ENCODE measurements around the gene MARCHF2. TPM values are rescaled to one million over a fixed set of nuclear protein-coding genes. Genes with fewer than 3 reads are reported as not detected.

MARCHF2 gene
- total RNA-seq, 1 donor from 2014 or later = 21.3 TPM

- H3K27me3 Mint-ChIP-seq = no peaks in the 10 kb centered on the region
Measured at GRCh38 chr19:8485561-8486371, 72.7 kb downstream of the MARCHF2 start.

GRCh38 chr19:8486661-8487136 is 73.6 kb downstream of the MARCHF2 start:
- Mint-ChIP-seq H3K27me3 (no peaks in the 10 kb centered on the region), H3K36me3 (ENCODE audit: insufficient read depth) (peaks cover 25% of the 10 kb centered on the region), H3K27ac (peak overlapping the region; percentile 11), H3K4me3 (ENCODE audit: low read depth) (no peak overlapping the region), H3K4me1 (ENCODE audit: low read depth) (no peaks in the 10 kb centered on the region), H3K9me3 (ENCODE audit: low read depth) (no peaks in the 10 kb centered on the region)
- DNase-seq (ENCODE audit: low spot score, unreplicated experiment) = no peak
- TF ChIP-seq, protein P1, sequence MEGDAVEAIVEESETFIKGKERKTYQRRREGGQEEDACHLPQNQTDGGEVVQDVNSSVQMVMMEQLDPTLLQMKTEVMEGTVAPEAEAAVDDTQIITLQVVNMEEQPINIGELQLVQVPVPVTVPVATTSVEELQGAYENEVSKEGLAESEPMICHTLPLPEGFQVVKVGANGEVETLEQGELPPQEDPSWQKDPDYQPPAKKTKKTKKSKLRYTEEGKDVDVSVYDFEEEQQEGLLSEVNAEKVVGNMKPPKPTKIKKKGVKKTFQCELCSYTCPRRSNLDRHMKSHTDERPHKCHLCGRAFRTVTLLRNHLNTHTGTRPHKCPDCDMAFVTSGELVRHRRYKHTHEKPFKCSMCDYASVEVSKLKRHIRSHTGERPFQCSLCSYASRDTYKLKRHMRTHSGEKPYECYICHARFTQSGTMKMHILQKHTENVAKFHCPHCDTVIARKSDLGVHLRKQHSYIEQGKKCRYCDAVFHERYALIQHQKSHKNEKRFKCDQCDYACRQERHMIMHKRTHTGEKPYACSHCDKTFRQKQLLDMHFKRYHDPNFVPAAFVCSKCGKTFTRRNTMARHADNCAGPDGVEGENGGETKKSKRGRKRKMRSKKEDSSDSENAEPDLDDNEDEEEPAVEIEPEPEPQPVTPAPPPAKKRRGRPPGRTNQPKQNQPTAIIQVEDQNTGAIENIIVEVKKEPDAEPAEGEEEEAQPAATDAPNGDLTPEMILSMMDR (IDR thresholded peaks at IDR 0.05; ENCODE audit: unreplicated experiment) = no peak

More at GRCh38 chr19:8485561-8486371, 72.7 kb downstream of the MARCHF2 start:
- Mint-ChIP-seq H3K36me3 (ENCODE audit: insufficient read depth) (peaks cover 25% of the 10 kb centered on the region), H3K4me1 (ENCODE audit: low read depth) (peaks cover 5% of the 10 kb centered on the region), H3K9me3 (ENCODE audit: low read depth) (no peaks in the 10 kb centered on the region), H3K4me3 (ENCODE audit: low read depth) (no peak overlapping the region), H3K27ac (no peak overlapping the region)
- TF ChIP-seq, protein P1 (IDR thresholded peaks at IDR 0.05; ENCODE audit: unreplicated experiment) = no peak
- no peak for DNase-seq (ENCODE audit: low spot score, unreplicated experiment)

GRCh38 chr19:8487137-8487851 is 74.2 kb downstream of the MARCHF2 start:
- no peaks in the 10 kb centered on the region for H3K9me3 Mint-ChIP-seq (ENCODE audit: low read depth)
- H3K4me1 Mint-ChIP-seq (ENCODE audit: low read depth) = no peaks in the 10 kb centered on the region
- no peaks in the 10 kb centered on the region for H3K27me3 Mint-ChIP-seq
- peak overlapping the region; percentile 87 for H3K27ac Mint-ChIP-seq
- no peak overlapping the region for H3K4me3 Mint-ChIP-seq (ENCODE audit: low read depth)
- no peak for DNase-seq (ENCODE audit: low spot score, unreplicated experiment)
- TF ChIP-seq, protein P1 (IDR thresholded peaks at IDR 0.05; ENCODE audit: unreplicated experiment) = no peak
- peaks cover 25% of the 10 kb centered on the region for H3K36me3 Mint-ChIP-seq (ENCODE audit: insufficient read depth)

- Mint-ChIP-seq H3K27ac (peak overlapping the region; percentile 87), H3K36me3 (ENCODE audit: insufficient read depth) (peaks cover 20% of the 10 kb centered on the region), H3K4me1 (ENCODE audit: low read depth) (no peaks in the 10 kb centered on the region), H3K27me3 (no peaks in the 10 kb centered on the region), H3K9me3 (ENCODE audit: low read depth) (no peaks in the 10 kb centered on the region), H3K4me3 (ENCODE audit: low read depth) (no peak overlapping the region)
- TF ChIP-seq, protein P1 (IDR thresholded peaks at IDR 0.05; ENCODE audit: unreplicated experiment) = no peak
- no peak for DNase-seq (ENCODE audit: low spot score, unreplicated experiment)
Measured at GRCh38 chr19:8488365-8488764, 75.3 kb downstream of the MARCHF2 start.

Small RNA genes lying within 50 kb of the gene (microRNA-seq; reads per million reads assigned to microRNA genes)
- 2.4 reads per million for gene MIR4999 (ENCODE audit: borderline number of aligned reads, unreplicated experiment)

Other genes with a start within 250 kb of the MARCHF2 start
- gene CERS4, start 203.9 kb upstream of the MARCHF2 start, total RNA-seq = 67.5 and 78.4 TPM in 2 replicates
- 59.7 and 63.1 TPM in 2 replicates for gene CD320, start 104.9 kb upstream of the MARCHF2 start, total RNA-seq
- gene NDUFA7, start 91.9 kb upstream of the MARCHF2 start, total RNA-seq = 46.3 and 55.3 TPM in 2 replicates
- 1,546 and 1,552 TPM in 2 replicates for gene RPS28, start 91.8 kb upstream of the MARCHF2 start, total RNA-seq
- 0.36 and 0.91 TPM in 2 replicates for gene KANK3, start 70.0 kb upstream of the MARCHF2 start, total RNA-seq
- 0.77 and 1.1 TPM in 2 replicates for gene ANGPTL4, start 49.1 kb upstream of the MARCHF2 start, total RNA-seq
- 180 and 191 TPM in 2 replicates for gene RAB11B, start 22.9 kb upstream of the MARCHF2 start, total RNA-seq
- gene HNRNPM, start 31.7 kb downstream of the MARCHF2 start, total RNA-seq = 320 and 333 TPM in 2 replicates
- 0.89 and 1.3 TPM in 2 replicates for gene PRAM1, start 89.3 kb downstream of the MARCHF2 start, total RNA-seq
- 31.5 and 37.7 TPM in 2 replicates for gene ZNF414, start 100.9 kb downstream of the MARCHF2 start, total RNA-seq
- gene MYO1F, start 164.1 kb downstream of the MARCHF2 start, total RNA-seq = 0.16 and 0.55 TPM in 2 replicates
- 53.0 and 59.1 TPM in 2 replicates for gene ADAMTS10, start 197.4 kb downstream of the MARCHF2 start, total RNA-seq
- gene NFILZ, start 217.3 kb downstream of the MARCHF2 start, total RNA-seq = not detected in 2 replicates

Data from progenitor cell of endocrine pancreas (in vitro differentiated cells).